T-helper 9 cell (primary cell): ENCODE data around the gene BCL11A.

ENCODE experiments used
- DNase-seq: peaks from one replicate; pipeline ENCODE4 v3.0.0-alpha.2; 2020

Gene BCL11A

GRCh38 chr2:60502144-60502543 lies 51.3 kb downstream of the BCL11A start:
- no peak for DNase-seq

- no peak for DNase-seq
Observed at GRCh38 chr2:60500861-60501260, 52.6 kb downstream of the BCL11A start.

- no peak for DNase-seq
Observed at GRCh38 chr2:60499651-60500265, 53.7 kb downstream of the BCL11A start.

GRCh38 chr2:60498816-60499429 lies 54.5 kb downstream of the BCL11A start:
- no peak for DNase-seq

- no peak for DNase-seq
Observed at GRCh38 chr2:60498127-60498815, 55.2 kb downstream of the BCL11A start.

- DNase-seq = no peak
Observed at GRCh38 chr2:60497500-60497899, 56.0 kb downstream of the BCL11A start.

- no peak for DNase-seq
Observed at GRCh38 chr2:60496956-60497355, 56.5 kb downstream of the BCL11A start.

- DNase-seq = no peak
Observed at GRCh38 chr2:60496475-60496874, 57.0 kb downstream of the BCL11A start.

- DNase-seq = no peak
Observed at GRCh38 chr2:60495041-60495625, 58.3 kb downstream of the BCL11A start.

- DNase-seq = no peak
Observed at GRCh38 chr2:60493804-60494387, 59.6 kb downstream of the BCL11A start.

GRCh38 chr2:60492548-60492947 lies 60.9 kb downstream of the BCL11A start:
- DNase-seq = no peak

- DNase-seq = no peak
Observed at GRCh38 chr2:60490848-60491247, 62.6 kb downstream of the BCL11A start.

- DNase-seq = no peak
Observed at GRCh38 chr2:60490441-60490840, 63.0 kb downstream of the BCL11A start.

GRCh38 chr2:60489289-60489688 lies 64.2 kb downstream of the BCL11A start:
- no peak for DNase-seq

- DNase-seq = no peak
Observed at GRCh38 chr2:60488291-60488690, 65.2 kb downstream of the BCL11A start.

GRCh38 chr2:60487174-60487573 lies 66.3 kb downstream of the BCL11A start:
- DNase-seq = no peak

GRCh38 chr2:60486551-60486950 lies 66.9 kb downstream of the BCL11A start:
- no peak for DNase-seq

- no peak for DNase-seq
Observed at GRCh38 chr2:60486067-60486466, 67.4 kb downstream of the BCL11A start.

GRCh38 chr2:60485550-60485949 lies 67.9 kb downstream of the BCL11A start:
- no peak for DNase-seq

GRCh38 chr2:60485055-60485454 lies 68.4 kb downstream of the BCL11A start:
- no peak for DNase-seq

GRCh38 chr2:60484133-60484645 lies 69.3 kb downstream of the BCL11A start:
- DNase-seq = no peak

- DNase-seq = no peak
Observed at GRCh38 chr2:60483401-60483800, 70.1 kb downstream of the BCL11A start.

- DNase-seq = no peak
Observed at GRCh38 chr2:60482222-60482621, 71.2 kb downstream of the BCL11A start.
